Endodermal cell (in vitro differentiated cells): ENCODE data around the gene MRGPRD. TPM values are rescaled to one million over a fixed set of nuclear protein-coding genes. Genes with fewer than 3 reads are reported as not detected.

Experiments
- DNase-seq: peaks from one replicate; pipeline ENCODE4 v3.0.0-alpha.2; 2017
- H3K27ac ChIP-seq: 2 replicates; pipeline ENCODE4 v1.5.1; 2013; ENCODE audit warnings: mild to moderate bottlenecking, low read depth, low read length, moderate library complexity
- H3K27me3 ChIP-seq: 2 replicates; pipeline ENCODE4 v1.6.1; 2013; ENCODE audit warnings: mild to moderate bottlenecking, low read length, moderate library complexity; ENCODE audit not compliant: insufficient read depth, control insufficient read depth, poor library complexity, severe bottlenecking
- H3K36me3 ChIP-seq: 2 replicates; pipeline ENCODE4 v1.7.0; 2013; ENCODE audit warnings: mild to moderate bottlenecking, low read length, moderate library complexity; ENCODE audit not compliant: control insufficient read depth, insufficient read depth
- H3K4me1 ChIP-seq: one replicate; pipeline ENCODE4 v1.7.0; 2013; ENCODE audit warnings: low read length; ENCODE audit not compliant: control insufficient read depth, insufficient read depth
- H3K4me3 ChIP-seq: 2 replicates; pipeline ENCODE4 v1.5.1; 2013; ENCODE audit warnings: mild to moderate bottlenecking, low read length, moderate library complexity
- H3K9ac ChIP-seq: 2 replicates; pipeline ENCODE4 v1.6.1; 2013; ENCODE audit warnings: mild to moderate bottlenecking, low read length, moderate library complexity; ENCODE audit not compliant: poor library complexity, severe bottlenecking; ENCODE audit errors: extremely low read depth
- H3K9me3 ChIP-seq: 2 replicates; pipeline ENCODE4 v1.6.1; 2013; ENCODE audit warnings: mild to moderate bottlenecking, low read length, moderate library complexity; ENCODE audit not compliant: control insufficient read depth
- H3K27ac Mint-ChIP-seq: 2 replicates; pipeline ENCODE4 v1.8.0; 2020; ENCODE audit warnings: mixed read lengths
- H3K27me3 Mint-ChIP-seq: 2 replicates; pipeline ENCODE4 v1.8.0; 2021; ENCODE audit warnings: mild to moderate bottlenecking, mixed read lengths; ENCODE audit not compliant: insufficient read depth
- H3K36me3 Mint-ChIP-seq: 2 replicates; pipeline ENCODE4 v1.8.0; 2020; ENCODE audit warnings: low read depth, mixed read lengths
- H3K4me1 Mint-ChIP-seq: 2 replicates; pipeline ENCODE4 v1.8.0; 2020; ENCODE audit warnings: mixed read lengths
- H3K4me3 Mint-ChIP-seq: 2 replicates; pipeline ENCODE4 v1.8.0; 2020; ENCODE audit warnings: mild to moderate bottlenecking, moderate library complexity, mixed read lengths
- H3K9me3 Mint-ChIP-seq: 2 replicates; pipeline ENCODE4 v1.8.0; 2020; ENCODE audit warnings: mild to moderate bottlenecking, mixed read lengths
- WGBS, 2 experiments: methylation state at CpG; one replicate each; pipeline versions ENCODE4 v1.1.5 to v1.1.7; 2013; ENCODE audit warnings: missing lambda C conversion rate in 2 of 2, mixed read lengths in 1 of 2; ENCODE audit not compliant: insufficient coverage in 1 of 2, insufficient read length in 1 of 2; 5-methylcytosine and 5-hydroxymethylcytosine counted together
- total RNA-seq, 2 donors: library from RNA; stranded (reverse); fragmentation: NEBNext Ultra II Directional in 1 of 2; extraction: Animal tissue kit (Norgen Biotek cat#: 25700) in 1 of 2; gene quantifications; 2 replicates in 1 of 2; 3 replicates in 1 of 2; pipeline ENCODE4 v1.2.1, GENCODE V29; 2021
- TF ChIP-seq, protein P1 (sequence below): fragments of 200-600 bp; sonication (generic); conservative IDR thresholded peaks from 2 replicates; pipeline ENCODE4 v1.5.0; 2021; ENCODE audit warnings: antibody characterized with exemption, mild to moderate bottlenecking

The MRGPRD gene
- total RNA-seq, 2 donors from 2014 or later = not detected

DNA sequence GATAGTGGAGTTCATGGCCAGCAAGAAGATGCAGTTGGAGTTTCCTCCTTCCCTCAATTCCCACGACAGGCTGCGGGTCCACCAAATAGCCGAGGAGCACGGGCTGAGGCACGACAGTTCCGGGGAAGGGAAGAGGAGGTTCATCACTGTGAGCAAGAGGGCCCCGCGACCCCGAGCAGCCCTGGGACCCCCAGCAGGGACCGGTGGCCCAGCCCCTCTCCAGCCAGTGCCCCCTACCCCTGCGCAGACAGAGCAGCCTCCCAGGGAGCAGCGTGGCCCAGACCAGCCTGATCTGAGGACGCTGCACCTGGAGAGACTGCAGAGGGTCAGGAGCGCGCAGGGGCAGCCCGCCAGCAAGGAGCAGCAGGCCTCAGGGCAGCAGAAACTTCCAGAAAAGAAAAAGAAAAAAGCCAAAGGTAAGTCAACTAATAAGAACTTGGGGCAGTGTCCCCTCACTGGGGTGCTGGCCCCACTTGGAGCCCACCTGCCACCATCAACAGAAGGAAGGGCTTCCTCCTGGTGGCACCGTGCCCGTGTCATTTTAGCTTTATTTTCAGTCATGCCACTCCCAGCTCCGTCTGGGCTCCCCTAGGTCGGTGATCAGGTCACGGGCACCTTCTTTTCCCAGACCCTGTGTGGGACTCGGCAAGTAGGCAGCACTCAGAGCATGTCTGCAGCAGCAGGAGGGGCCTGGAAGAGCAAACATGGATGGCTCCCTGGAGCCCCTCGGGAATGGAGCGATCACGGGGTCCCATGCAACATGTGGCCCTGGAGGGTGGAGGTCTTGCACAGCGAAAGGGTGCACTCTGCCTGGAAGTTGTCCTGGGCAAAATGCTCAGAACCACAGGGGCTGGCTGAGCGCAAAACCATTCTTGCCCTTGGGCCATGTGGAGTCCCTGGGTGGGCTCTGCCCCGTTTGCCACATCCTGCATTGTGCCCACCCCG is 43.8 kb downstream of the MRGPRD start:
- WGBS, 2 experiments = 90 to 93% methylated on average over 23 to 29 of the region's 29 CpGs
- Mint-ChIP-seq H3K27me3 (no peaks in the 10 kb centered on the region), H3K9me3 (no peaks in the 10 kb centered on the region), H3K4me1 (no peaks in the 10 kb centered on the region), H3K36me3 (peaks cover 41% of the 10 kb centered on the region), H3K4me3 (no peak overlapping the region), H3K27ac (no peak overlapping the region)
- H3K9ac ChIP-seq = no peak overlapping the region
- TF ChIP-seq, protein P1, sequence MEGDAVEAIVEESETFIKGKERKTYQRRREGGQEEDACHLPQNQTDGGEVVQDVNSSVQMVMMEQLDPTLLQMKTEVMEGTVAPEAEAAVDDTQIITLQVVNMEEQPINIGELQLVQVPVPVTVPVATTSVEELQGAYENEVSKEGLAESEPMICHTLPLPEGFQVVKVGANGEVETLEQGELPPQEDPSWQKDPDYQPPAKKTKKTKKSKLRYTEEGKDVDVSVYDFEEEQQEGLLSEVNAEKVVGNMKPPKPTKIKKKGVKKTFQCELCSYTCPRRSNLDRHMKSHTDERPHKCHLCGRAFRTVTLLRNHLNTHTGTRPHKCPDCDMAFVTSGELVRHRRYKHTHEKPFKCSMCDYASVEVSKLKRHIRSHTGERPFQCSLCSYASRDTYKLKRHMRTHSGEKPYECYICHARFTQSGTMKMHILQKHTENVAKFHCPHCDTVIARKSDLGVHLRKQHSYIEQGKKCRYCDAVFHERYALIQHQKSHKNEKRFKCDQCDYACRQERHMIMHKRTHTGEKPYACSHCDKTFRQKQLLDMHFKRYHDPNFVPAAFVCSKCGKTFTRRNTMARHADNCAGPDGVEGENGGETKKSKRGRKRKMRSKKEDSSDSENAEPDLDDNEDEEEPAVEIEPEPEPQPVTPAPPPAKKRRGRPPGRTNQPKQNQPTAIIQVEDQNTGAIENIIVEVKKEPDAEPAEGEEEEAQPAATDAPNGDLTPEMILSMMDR = no peak
- H3K9me3 ChIP-seq = no peaks in the 10 kb centered on the region
- H3K4me3 ChIP-seq = no peak overlapping the region
- H3K27me3 ChIP-seq = no peaks in the 10 kb centered on the region
- H3K27ac ChIP-seq = no peak overlapping the region
- H3K36me3 ChIP-seq = peaks cover 33% of the 10 kb centered on the region
- no peak for DNase-seq
- H3K4me1 ChIP-seq = no peaks in the 10 kb centered on the region

DNA sequence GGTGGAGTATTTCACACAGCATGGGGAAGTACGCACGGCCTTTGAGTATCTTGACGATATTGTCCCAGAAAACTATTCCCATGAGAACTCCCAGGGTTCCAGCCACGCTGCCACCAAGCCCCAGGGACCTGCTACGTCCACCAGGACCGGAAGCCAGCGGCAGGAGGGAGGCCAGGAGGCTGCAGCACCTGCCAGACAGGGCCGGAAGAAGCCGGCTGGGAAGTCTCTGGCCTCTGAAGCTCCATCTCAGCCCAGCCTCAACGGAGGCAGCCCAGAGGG is 44.5 kb downstream of the MRGPRD start:
- H3K36me3 ChIP-seq = peaks cover 33% of the 10 kb centered on the region
- no peak for DNase-seq
- 94 to 99% methylated on average over 10 of the region's 10 CpGs for WGBS, 2 experiments
- no peak overlapping the region for H3K4me3 Mint-ChIP-seq
- no peak overlapping the region for H3K27ac Mint-ChIP-seq
- H3K36me3 Mint-ChIP-seq = peaks cover 44% of the 10 kb centered on the region
- H3K4me3 ChIP-seq = no peak overlapping the region
- H3K27me3 ChIP-seq = no peaks in the 10 kb centered on the region
- TF ChIP-seq, protein P1 = no peak
- H3K27ac ChIP-seq = no peak overlapping the region
- no peaks in the 10 kb centered on the region for H3K9me3 Mint-ChIP-seq
- no peaks in the 10 kb centered on the region for H3K4me1 ChIP-seq
- H3K27me3 Mint-ChIP-seq = no peaks in the 10 kb centered on the region
- H3K4me1 Mint-ChIP-seq = no peaks in the 10 kb centered on the region
- no peak overlapping the region for H3K9ac ChIP-seq
- H3K9me3 ChIP-seq = no peaks in the 10 kb centered on the region

GRCh38 chr11:68935516-68936357 is 45.0 kb downstream of the MRGPRD start:
- Mint-ChIP-seq H3K27me3 (no peaks in the 10 kb centered on the region), H3K27ac (no peak overlapping the region), H3K4me3 (no peak overlapping the region), H3K4me1 (no peaks in the 10 kb centered on the region), H3K9me3 (no peaks in the 10 kb centered on the region), H3K36me3 (peaks cover 39% of the 10 kb centered on the region)
- no peaks in the 10 kb centered on the region for H3K27me3 ChIP-seq
- H3K27ac ChIP-seq = no peak overlapping the region
- TF ChIP-seq, protein P1 = no peak
- no peaks in the 10 kb centered on the region for H3K9me3 ChIP-seq
- H3K36me3 ChIP-seq = peaks cover 33% of the 10 kb centered on the region
- DNase-seq = no peak
- no peak overlapping the region for H3K4me3 ChIP-seq
- 92 to 94% methylated on average over 13 to 29 of the region's 29 CpGs for WGBS, 2 experiments
- no peaks in the 10 kb centered on the region for H3K4me1 ChIP-seq
- no peak overlapping the region for H3K9ac ChIP-seq
